GM23338 (cell line): ENCODE measurements around the gene SUMF1. TPM values are rescaled to one million over a fixed set of nuclear protein-coding genes. Genes with fewer than 3 reads are reported as not detected.

Experiments used
- ATAC-seq: fragments of 200-7000 bp; cut with Tn5 transposase; 3 replicates; pipeline ENCODE4 v1.9.1; 2020
- DNase-seq: peaks from one replicate; pipeline ENCODE4 v3.0.0-alpha.2; 2015; ENCODE audit warnings: low spot score
- H2AFZ ChIP-seq: fragments of 200-600 bp; sonication (generic); 2 replicates; pipeline ENCODE4 v1.8.0; 2016; ENCODE audit warnings: antibody characterized with exemption, mild to moderate bottlenecking, moderate library complexity
- H3F3A ChIP-seq: fragments of 200-600 bp; sonication (generic); replicated peaks from 2 replicates; pipeline ENCODE4 v1.8.0; 2017; ENCODE audit warnings: antibody characterized with exemption, mixed run types, low read depth
- H3K27ac ChIP-seq: fragments of 200-600 bp; sonication (generic); 2 replicates; pipeline ENCODE4 v1.6.1; 2016; ENCODE audit warnings: low read depth
- H3K27me3 ChIP-seq: fragments of 200-600 bp; sonication (generic); 2 replicates; pipeline ENCODE4 v1.8.0; 2016; ENCODE audit warnings: mild to moderate bottlenecking, mixed run types, moderate library complexity; ENCODE audit not compliant: insufficient read depth
- H3K36me3 ChIP-seq: fragments of 200-600 bp; sonication (generic); 2 replicates; pipeline ENCODE4 v1.8.0; 2016; ENCODE audit warnings: mild to moderate bottlenecking; ENCODE audit not compliant: insufficient read depth
- H3K4me1 ChIP-seq: fragments of 200-600 bp; sonication (generic); 2 replicates; pipeline ENCODE4 v1.8.0; 2016; ENCODE audit warnings: mild to moderate bottlenecking, moderate library complexity; ENCODE audit not compliant: insufficient read depth
- H3K4me2 ChIP-seq: fragments of 200-600 bp; sonication (generic); 2 replicates; pipeline ENCODE4 v1.7.1; 2017; ENCODE audit warnings: mixed run types
- H3K4me3 ChIP-seq: fragments of 200-600 bp; sonication (generic); 2 replicates; pipeline ENCODE4 v1.6.1; 2016; ENCODE audit warnings: mixed run types
- H3K79me2 ChIP-seq: fragments of 200-600 bp; sonication (generic); replicated peaks from 2 replicates; pipeline ENCODE4 v1.8.0; 2017; ENCODE audit warnings: mild to moderate bottlenecking; ENCODE audit not compliant: insufficient read depth
- H3K9me2 ChIP-seq: fragments of 200-600 bp; sonication (generic); 2 replicates; pipeline ENCODE4 v1.8.0; 2017; ENCODE audit not compliant: insufficient read depth
- H4K20me1 ChIP-seq: fragments of 200-600 bp; sonication (generic); replicated peaks from 2 replicates; pipeline ENCODE4 v1.8.0; 2017; ENCODE audit warnings: mild to moderate bottlenecking; ENCODE audit not compliant: insufficient read depth
- H3K27ac Mint-ChIP-seq: 2 replicates; pipeline ENCODE4 v1.8.0; 2020; ENCODE audit warnings: inconsistent platforms, mild to moderate bottlenecking, moderate library complexity, mixed read lengths
- H3K27me3 Mint-ChIP-seq: 3 replicates; pipeline ENCODE4 v1.8.0; 2022; ENCODE audit warnings: low read depth, mild to moderate bottlenecking, moderate library complexity, mixed read lengths, inconsistent platforms; ENCODE audit not compliant: insufficient read depth, poor library complexity
- H3K36me3 Mint-ChIP-seq: 3 replicates; pipeline ENCODE4 v1.8.0; 2021; ENCODE audit warnings: low read depth, mild to moderate bottlenecking, inconsistent platforms, moderate library complexity, mixed read lengths
- H3K4me1 Mint-ChIP-seq: 3 replicates; pipeline ENCODE4 v1.8.0; 2020; ENCODE audit warnings: mild to moderate bottlenecking, inconsistent platforms, mixed read lengths
- H3K4me3 Mint-ChIP-seq: 3 replicates; pipeline ENCODE4 v1.8.0; 2021; ENCODE audit warnings: moderate library complexity, mild to moderate bottlenecking, inconsistent platforms, mixed read lengths
- H3K9me3 Mint-ChIP-seq: 3 replicates; pipeline ENCODE4 v1.8.0; 2020; ENCODE audit warnings: moderate library complexity, mild to moderate bottlenecking, inconsistent platforms, mixed read lengths
- ETS1 ChIP-seq: IDR thresholded peaks from 2 replicates; pipeline ENCODE4 v1.6.1; 2016; ENCODE audit warnings: antibody characterized with exemption
- EZH2 ChIP-seq: fragments of 200-600 bp; sonication (generic); IDR thresholded peaks from one replicate; pipeline ENCODE4 v1.8.0; 2017; ENCODE audit warnings: antibody characterized with exemption, mild to moderate bottlenecking, low read depth; ENCODE audit not compliant: unreplicated experiment
- JUNB ChIP-seq: IDR thresholded peaks from one replicate; pipeline ENCODE4 v1.6.1; 2016; ENCODE audit warnings: antibody characterized with exemption; ENCODE audit not compliant: unreplicated experiment
- POLR2AphosphoS5 ChIP-seq: IDR thresholded peaks from 2 replicates; pipeline ENCODE4 v1.6.1; 2016; ENCODE audit warnings: antibody characterized with exemption, low read depth
- STAT1 ChIP-seq: IDR thresholded peaks from one replicate; pipeline ENCODE4 v1.6.1; 2016; ENCODE audit warnings: antibody characterized with exemption; ENCODE audit not compliant: unreplicated experiment
- ZNF114 ChIP-seq: fragments of 250-450 bp; sonication (Bioruptor Pico); IDR thresholded peaks from 2 replicates; pipeline ENCODE4 v1.5.0; 2020; ENCODE audit warnings: mild to moderate bottlenecking, moderate library complexity
- ZNF331 ChIP-seq: fragments of 250-450 bp; sonication (Bioruptor Pico); IDR thresholded peaks from 2 replicates; pipeline ENCODE4 v1.5.0; 2020; ENCODE audit warnings: low read depth, mild to moderate bottlenecking, moderate library complexity
- polyA plus RNA-seq: library from polyadenylated mRNA; unstranded; fragments of >200 nt; fragmentation: Nextera tagmentation; extraction: Ambion mirVana; gene quantifications from 2 replicates; pipeline ENCODE4 v1.2.1, GENCODE V29; 2016
- total RNA-seq: library from RNA; depleted of rRNA; stranded (reverse); fragments of >200 nt; shearing (Covaris generic); gene quantifications from 2 replicates; pipeline ENCODE4 v1.2.3, GENCODE V29; 2014
- TF ChIP-seq, protein P1 (sequence below): IDR thresholded peaks from one replicate; pipeline ENCODE4 v1.6.1; 2018; ENCODE audit warnings: antibody characterized with exemption; ENCODE audit not compliant: unreplicated experiment
- TF ChIP-seq, protein P2 (sequence below): fragments of 250-450 bp; sonication (Bioruptor Pico); IDR thresholded peaks from 2 replicates; pipeline ENCODE4 v1.5.0; 2020; ENCODE audit warnings: mild to moderate bottlenecking, moderate library complexity

The SUMF1 gene
- total and polyA plus RNA-seq, 2 experiments from 2014 or later, result 6.9 to 20.3 TPM

GRCh38 chr3:4385201-4385600, 81.9 kb downstream of the SUMF1 start:
- no peaks in the 10 kb centered on the region for H3K36me3 Mint-ChIP-seq
- Histone ChIP-seq H3K4me3 (no peak overlapping the region), H3F3A (no peaks in the 10 kb centered on the region), H3K27ac (no peak overlapping the region), H2AFZ (no peak overlapping the region), H3K4me1 (peaks cover 9% of the 10 kb centered on the region), H3K4me2 (no peak overlapping the region), H3K79me2 (no peaks in the 10 kb centered on the region), H3K27me3 (no peaks in the 10 kb centered on the region), H3K9me2 (no peaks in the 10 kb centered on the region), H3K36me3 (no peaks in the 10 kb centered on the region), H4K20me1 (no peaks in the 10 kb centered on the region)
- no peak for DNase-seq
- peaks cover 3% of the 10 kb centered on the region for H3K27me3 Mint-ChIP-seq
- H3K9me3 Mint-ChIP-seq, result no peaks in the 10 kb centered on the region
- H3K27ac Mint-ChIP-seq, result no peak overlapping the region; the same call in 1 of the 2 replicates
- no peak for TF ChIP-seq ZNF331 (CRISPR knock-in tag)
- no peak for TF ChIP-seq ETS1
- TF ChIP-seq EZH2, result no peak
- no peak for TF ChIP-seq JUNB
- no peak for TF ChIP-seq STAT1
- TF ChIP-seq POLR2AphosphoS5, result no peak
- TF ChIP-seq, protein P1, sequence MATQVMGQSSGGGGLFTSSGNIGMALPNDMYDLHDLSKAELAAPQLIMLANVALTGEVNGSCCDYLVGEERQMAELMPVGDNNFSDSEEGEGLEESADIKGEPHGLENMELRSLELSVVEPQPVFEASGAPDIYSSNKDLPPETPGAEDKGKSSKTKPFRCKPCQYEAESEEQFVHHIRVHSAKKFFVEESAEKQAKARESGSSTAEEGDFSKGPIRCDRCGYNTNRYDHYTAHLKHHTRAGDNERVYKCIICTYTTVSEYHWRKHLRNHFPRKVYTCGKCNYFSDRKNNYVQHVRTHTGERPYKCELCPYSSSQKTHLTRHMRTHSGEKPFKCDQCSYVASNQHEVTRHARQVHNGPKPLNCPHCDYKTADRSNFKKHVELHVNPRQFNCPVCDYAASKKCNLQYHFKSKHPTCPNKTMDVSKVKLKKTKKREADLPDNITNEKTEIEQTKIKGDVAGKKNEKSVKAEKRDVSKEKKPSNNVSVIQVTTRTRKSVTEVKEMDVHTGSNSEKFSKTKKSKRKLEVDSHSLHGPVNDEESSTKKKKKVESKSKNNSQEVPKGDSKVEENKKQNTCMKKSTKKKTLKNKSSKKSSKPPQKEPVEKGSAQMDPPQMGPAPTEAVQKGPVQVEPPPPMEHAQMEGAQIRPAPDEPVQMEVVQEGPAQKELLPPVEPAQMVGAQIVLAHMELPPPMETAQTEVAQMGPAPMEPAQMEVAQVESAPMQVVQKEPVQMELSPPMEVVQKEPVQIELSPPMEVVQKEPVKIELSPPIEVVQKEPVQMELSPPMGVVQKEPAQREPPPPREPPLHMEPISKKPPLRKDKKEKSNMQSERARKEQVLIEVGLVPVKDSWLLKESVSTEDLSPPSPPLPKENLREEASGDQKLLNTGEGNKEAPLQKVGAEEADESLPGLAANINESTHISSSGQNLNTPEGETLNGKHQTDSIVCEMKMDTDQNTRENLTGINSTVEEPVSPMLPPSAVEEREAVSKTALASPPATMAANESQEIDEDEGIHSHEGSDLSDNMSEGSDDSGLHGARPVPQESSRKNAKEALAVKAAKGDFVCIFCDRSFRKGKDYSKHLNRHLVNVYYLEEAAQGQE, result no peak
- no peak for TF ChIP-seq ZNF114 (CRISPR knock-in tag)
- TF ChIP-seq, protein P2, sequence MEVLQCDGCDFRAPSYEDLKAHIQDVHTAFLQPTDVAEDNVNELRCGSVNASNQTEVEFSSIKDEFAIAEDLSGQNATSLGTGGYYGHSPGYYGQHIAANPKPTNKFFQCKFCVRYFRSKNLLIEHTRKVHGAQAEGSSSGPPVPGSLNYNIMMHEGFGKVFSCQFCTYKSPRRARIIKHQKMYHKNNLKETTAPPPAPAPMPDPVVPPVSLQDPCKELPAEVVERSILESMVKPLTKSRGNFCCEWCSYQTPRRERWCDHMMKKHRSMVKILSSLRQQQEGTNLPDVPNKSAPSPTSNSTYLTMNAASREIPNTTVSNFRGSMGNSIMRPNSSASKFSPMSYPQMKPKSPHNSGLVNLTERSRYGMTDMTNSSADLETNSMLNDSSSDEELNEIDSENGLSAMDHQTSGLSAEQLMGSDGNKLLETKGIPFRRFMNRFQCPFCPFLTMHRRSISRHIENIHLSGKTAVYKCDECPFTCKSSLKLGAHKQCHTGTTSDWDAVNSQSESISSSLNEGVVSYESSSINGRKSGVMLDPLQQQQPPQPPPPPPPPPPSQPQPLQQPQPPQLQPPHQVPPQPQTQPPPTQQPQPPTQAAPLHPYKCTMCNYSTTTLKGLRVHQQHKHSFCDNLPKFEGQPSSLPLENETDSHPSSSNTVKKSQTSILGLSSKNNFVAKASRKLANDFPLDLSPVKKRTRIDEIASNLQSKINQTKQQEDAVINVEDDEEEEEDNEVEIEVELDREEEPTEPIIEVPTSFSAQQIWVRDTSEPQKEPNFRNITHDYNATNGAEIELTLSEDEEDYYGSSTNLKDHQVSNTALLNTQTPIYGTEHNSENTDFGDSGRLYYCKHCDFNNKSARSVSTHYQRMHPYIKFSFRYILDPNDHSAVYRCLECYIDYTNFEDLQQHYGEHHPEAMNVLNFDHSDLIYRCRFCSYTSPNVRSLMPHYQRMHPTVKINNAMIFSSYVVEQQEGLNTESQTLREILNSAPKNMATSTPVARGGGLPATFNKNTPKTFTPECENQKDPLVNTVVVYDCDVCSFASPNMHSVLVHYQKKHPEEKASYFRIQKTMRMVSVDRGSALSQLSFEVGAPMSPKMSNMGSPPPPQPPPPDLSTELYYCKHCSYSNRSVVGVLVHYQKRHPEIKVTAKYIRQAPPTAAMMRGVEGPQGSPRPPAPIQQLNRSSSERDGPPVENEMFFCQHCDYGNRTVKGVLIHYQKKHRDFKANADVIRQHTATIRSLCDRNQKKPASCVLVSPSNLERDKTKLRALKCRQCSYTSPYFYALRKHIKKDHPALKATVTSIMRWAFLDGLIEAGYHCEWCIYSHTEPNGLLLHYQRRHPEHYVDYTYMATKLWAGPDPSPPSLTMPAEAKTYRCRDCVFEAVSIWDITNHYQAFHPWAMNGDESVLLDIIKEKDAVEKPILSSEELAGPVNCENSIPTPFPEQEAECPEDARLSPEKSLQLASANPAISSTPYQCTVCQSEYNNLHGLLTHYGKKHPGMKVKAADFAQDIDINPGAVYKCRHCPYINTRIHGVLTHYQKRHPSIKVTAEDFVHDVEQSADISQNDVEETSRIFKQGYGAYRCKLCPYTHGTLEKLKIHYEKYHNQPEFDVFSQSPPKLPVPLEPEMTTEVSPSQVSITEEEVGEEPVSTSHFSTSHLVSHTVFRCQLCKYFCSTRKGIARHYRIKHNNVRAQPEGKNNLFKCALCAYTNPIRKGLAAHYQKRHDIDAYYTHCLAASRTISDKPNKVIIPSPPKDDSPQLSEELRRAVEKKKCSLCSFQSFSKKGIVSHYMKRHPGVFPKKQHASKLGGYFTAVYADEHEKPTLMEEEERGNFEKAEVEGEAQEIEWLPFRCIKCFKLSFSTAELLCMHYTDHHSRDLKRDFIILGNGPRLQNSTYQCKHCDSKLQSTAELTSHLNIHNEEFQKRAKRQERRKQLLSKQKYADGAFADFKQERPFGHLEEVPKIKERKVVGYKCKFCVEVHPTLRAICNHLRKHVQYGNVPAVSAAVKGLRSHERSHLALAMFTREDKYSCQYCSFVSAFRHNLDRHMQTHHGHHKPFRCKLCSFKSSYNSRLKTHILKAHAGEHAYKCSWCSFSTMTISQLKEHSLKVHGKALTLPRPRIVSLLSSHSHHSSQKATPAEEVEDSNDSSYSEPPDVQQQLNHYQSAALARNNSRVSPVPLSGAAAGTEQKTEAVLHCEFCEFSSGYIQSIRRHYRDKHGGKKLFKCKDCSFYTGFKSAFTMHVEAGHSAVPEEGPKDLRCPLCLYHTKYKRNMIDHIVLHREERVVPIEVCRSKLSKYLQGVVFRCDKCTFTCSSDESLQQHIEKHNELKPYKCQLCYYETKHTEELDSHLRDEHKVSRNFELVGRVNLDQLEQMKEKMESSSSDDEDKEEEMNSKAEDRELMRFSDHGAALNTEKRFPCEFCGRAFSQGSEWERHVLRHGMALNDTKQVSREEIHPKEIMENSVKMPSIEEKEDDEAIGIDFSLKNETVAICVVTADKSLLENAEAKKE (CRISPR knock-in tag), result no peak
- ATAC-seq, result no peak
- no peak overlapping the region for H3K4me3 Mint-ChIP-seq
- peaks cover 15% of the 10 kb centered on the region for H3K4me1 Mint-ChIP-seq
